Vagina (tissue), 2 donors: ENCODE measurements around the gene LIN37. TPM values are rescaled to one million over a fixed set of nuclear protein-coding genes. Genes with fewer than 3 reads are reported as not detected.

ENCODE experiments used
- DNase-seq, 2 donors: peaks; one replicate each; pipeline ENCODE4 v3.0.0-alpha.2; 2017; ENCODE audit errors: extremely low spot score in 2 of 2
- H3K27ac ChIP-seq: fragments of 200-600 bp; sonication (generic); one replicate; pipeline ENCODE4 v1.5.1; 2019
- H3K27me3 ChIP-seq: fragments of 200-600 bp; sonication (generic); one replicate; pipeline ENCODE4 v1.5.1; 2019
- H3K36me3 ChIP-seq, 2 donors: fragments of 200-600 bp; sonication (generic); one replicate each; pipeline ENCODE4 v1.5.1; 2017 to 2019
- H3K4me1 ChIP-seq: fragments of 200-600 bp; sonication (generic); one replicate; pipeline ENCODE4 v1.5.1; 2019
- H3K4me3 ChIP-seq, 2 donors: fragments of 200-600 bp; sonication (generic); 1 replicate in 1 of 2; 2 replicates in 1 of 2; pipeline ENCODE4 v1.5.1; 2016 to 2019
- H3K9me3 ChIP-seq: fragments of 200-600 bp; sonication (generic); one replicate; pipeline ENCODE4 v1.5.1; 2019
- CTCF ChIP-seq, 3 experiments: fragments of 450-650 bp in 2 of 3; fragments of 200-600 bp in 1 of 3; sonication (generic) in 1 of 3; IDR thresholded peaks; one replicate each; pipeline ENCODE4 v1.5.1; 2017 to 2019; ENCODE audit warnings: antibody characterized with exemption in 3 of 3, mild to moderate bottlenecking in 2 of 3, moderate library complexity in 2 of 3
- POLR2A ChIP-seq, 2 donors: fragments of 450-650 bp; IDR thresholded peaks; one replicate each; pipeline ENCODE4 v1.6.1; 2017; ENCODE audit warnings: antibody characterized with exemption in 2 of 2, mild to moderate bottlenecking in 2 of 2, moderate library complexity in 2 of 2
- POLR2AphosphoS5 ChIP-seq, 2 donors: sonication (generic); formaldehyde crosslinking; IDR thresholded peaks; one replicate each; pipeline ENCODE4 v1.9.0; 2017; ENCODE audit warnings: antibody characterized with exemption in 2 of 2, mild to moderate bottlenecking in 2 of 2, low read depth in 1 of 2; ENCODE audit not compliant: insufficient read depth in 1 of 2
- intact Hi-C: fragments of 100-400 bp; cut with DNase I; formaldehyde crosslinking; loops from one replicate; pipeline ENCODE4 v1.15.1; 2023
- total RNA-seq: library from RNA; depleted of rRNA; stranded (reverse); fragments of >200 nt; gene quantifications from one replicate; pipeline ENCODE4 v1.2.3, GENCODE V29; 2016

Gene LIN37
- total RNA-seq, 1 donor from 2014 or later, result 11.3 TPM

DNA sequence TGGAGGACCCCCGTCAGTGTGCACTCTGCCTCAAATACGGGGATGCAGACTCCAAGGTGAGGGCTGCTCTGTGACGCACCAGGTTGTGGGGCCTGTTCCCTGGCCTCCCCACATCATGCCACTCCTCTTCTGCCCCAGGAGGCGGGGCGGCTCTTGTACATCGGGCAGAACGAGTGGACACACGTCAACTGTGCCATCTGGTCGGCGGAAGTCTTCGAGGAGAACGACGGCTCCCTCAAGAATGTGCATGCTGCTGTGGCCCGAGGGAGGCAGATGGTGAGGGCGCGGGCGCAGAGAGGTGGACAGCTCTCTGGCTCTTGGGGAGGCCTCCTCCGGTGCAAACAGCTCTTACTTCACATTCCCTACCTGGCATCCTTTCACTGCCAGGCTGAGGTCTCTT lies 19.4 kb upstream of the LIN37 start:
- Histone ChIP-seq H3K9me3 (no peaks in the 10 kb centered on the region), H3K36me3 (peaks cover 3 to 93% of the 10 kb centered on the region in 2 donors), H3K27me3 (no peaks in the 10 kb centered on the region), H3K4me1 (no peaks in the 10 kb centered on the region), H3K4me3 (no peak overlapping the region), H3K27ac (no peak overlapping the region)
- intact Hi-C loops, result no loop called here
- no peak for TF ChIP-seq POLR2A (IDR thresholded peaks at IDR 0.05)
- no peak for TF ChIP-seq CTCF (IDR thresholded peaks at IDR 0.05)
- no peak for TF ChIP-seq POLR2AphosphoS5 (IDR thresholded peaks at IDR 0.05; ENCODE audit: insufficient read depth in 1 of 2, low read depth in 1 of 2)
- no peak for DNase-seq

DNA sequence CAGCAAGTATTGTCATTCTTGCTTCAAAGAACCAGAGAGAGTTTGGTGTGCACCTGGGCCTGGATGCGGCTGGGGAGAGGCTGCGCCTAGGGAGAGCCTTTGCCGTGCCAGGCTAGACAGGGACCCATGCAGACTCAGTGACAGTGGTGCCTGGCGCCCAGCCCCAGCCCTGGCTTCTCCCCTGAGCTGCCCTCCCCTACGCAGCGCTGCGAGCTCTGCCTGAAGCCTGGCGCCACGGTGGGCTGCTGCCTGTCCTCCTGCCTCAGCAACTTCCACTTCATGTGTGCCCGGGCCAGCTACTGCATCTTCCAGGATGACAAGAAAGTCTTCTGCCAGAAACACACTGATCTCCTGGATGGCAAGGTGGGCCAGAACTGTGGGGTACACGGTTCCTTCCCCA lies 18.6 kb upstream of the LIN37 start:
- Histone ChIP-seq H3K27me3 (no peaks in the 10 kb centered on the region), H3K4me3 (no peak overlapping the region), H3K36me3 (peaks cover 0 to 86% of the 10 kb centered on the region in 2 donors), H3K27ac (no peak overlapping the region), H3K9me3 (no peaks in the 10 kb centered on the region), H3K4me1 (no peaks in the 10 kb centered on the region)
- no peak for TF ChIP-seq CTCF (IDR thresholded peaks at IDR 0.05)
- TF ChIP-seq POLR2A (IDR thresholded peaks at IDR 0.05), result no peak
- no peak for TF ChIP-seq POLR2AphosphoS5 (IDR thresholded peaks at IDR 0.05; ENCODE audit: insufficient read depth in 1 of 2, low read depth in 1 of 2)
- intact Hi-C loops, result no loop called here
- no peak for DNase-seq

DNA sequence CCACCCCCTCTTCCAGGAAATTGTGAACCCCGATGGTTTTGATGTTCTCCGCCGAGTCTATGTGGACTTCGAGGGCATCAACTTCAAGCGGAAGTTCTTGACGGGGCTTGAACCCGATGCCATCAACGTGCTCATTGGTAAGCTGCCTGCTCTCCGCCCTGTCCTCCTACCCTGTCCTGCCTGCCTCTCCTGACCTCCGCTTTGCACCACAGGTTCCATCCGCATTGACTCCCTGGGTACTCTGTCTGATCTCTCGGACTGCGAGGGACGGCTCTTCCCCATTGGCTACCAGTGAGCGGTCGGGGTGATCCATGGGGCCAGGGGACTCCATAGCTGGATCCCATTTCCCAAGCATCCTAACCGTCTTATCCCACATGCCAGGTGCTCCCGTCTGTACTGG lies 18.1 kb upstream of the LIN37 start:
- Histone ChIP-seq H3K9me3 (no peaks in the 10 kb centered on the region), H3K4me3 (no peak overlapping the region), H3K4me1 (no peaks in the 10 kb centered on the region), H3K27me3 (no peaks in the 10 kb centered on the region), H3K36me3 (peaks cover 0 to 85% of the 10 kb centered on the region in 2 donors), H3K27ac (no peak overlapping the region)
- intact Hi-C loops, result no loop called here
- DNase-seq, result no peak
- TF ChIP-seq CTCF (IDR thresholded peaks at IDR 0.05) (no peak), POLR2AphosphoS5 (IDR thresholded peaks at IDR 0.05; ENCODE audit: insufficient read depth in 1 of 2, low read depth in 1 of 2) (no peak), POLR2A (IDR thresholded peaks at IDR 0.05) (no peak)

GRCh38 chr19:35731353-35731752 lies 17.0 kb upstream of the LIN37 start:
- TF ChIP-seq CTCF (IDR thresholded peaks at IDR 0.05) (no peak), POLR2AphosphoS5 (IDR thresholded peaks at IDR 0.05; ENCODE audit: insufficient read depth in 1 of 2, low read depth in 1 of 2) (no peak), POLR2A (IDR thresholded peaks at IDR 0.05) (no peak)
- intact Hi-C loops, result no loop called here
- H3K27me3 ChIP-seq, result no peaks in the 10 kb centered on the region
- H3K27ac ChIP-seq, result no peak overlapping the region
- no peak overlapping the region for H3K4me3 ChIP-seq
- no peaks in the 10 kb centered on the region for H3K9me3 ChIP-seq
- H3K4me1 ChIP-seq, result no peaks in the 10 kb centered on the region
- H3K36me3 ChIP-seq, result peaks cover 0 to 75% of the 10 kb centered on the region in 2 donors
- no peak for DNase-seq

GRCh38 chr19:35731779-35732405 lies 16.5 kb upstream of the LIN37 start:
- Histone ChIP-seq H3K27me3 (no peaks in the 10 kb centered on the region), H3K27ac (no peak overlapping the region), H3K4me3 (no peak overlapping the region), H3K36me3 (peaks cover 0 to 74% of the 10 kb centered on the region in 2 donors), H3K4me1 (no peaks in the 10 kb centered on the region), H3K9me3 (no peaks in the 10 kb centered on the region)
- intact Hi-C loops, result no loop called here
- TF ChIP-seq CTCF (IDR thresholded peaks at IDR 0.05), result no peak
- no peak for TF ChIP-seq POLR2AphosphoS5 (IDR thresholded peaks at IDR 0.05; ENCODE audit: insufficient read depth in 1 of 2, low read depth in 1 of 2)
- TF ChIP-seq POLR2A (IDR thresholded peaks at IDR 0.05), result no peak
- no peak for DNase-seq
